ENCODE data around the gene PCDH9. TPM values are rescaled to one million over a fixed set of nuclear protein-coding genes. Genes with fewer than 3 reads are reported as not detected.

The PCDH9 gene
- total RNA-seq, 1 donor from 2014 or later, result 10.4 TPM

DNA sequence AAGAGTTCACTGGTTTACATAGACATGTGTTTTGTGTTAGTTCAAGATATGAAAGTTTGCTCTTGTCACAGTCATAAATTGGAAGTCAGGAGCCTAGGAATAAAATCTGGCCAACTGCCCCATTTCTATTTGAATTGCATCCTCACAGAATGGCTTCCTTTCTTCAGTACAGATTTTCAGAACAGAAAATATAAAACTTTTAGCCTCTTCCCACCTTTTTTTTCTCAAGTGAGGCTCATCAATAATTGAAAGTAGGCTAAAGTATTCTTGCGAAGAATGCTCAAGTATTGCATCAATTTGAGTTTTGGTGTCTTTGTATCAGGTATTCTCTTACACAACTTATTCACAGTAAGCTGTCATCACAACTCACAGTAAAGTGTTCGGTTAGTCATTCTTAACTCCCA lies 802.7 kb downstream of the PCDH9 start:
- Histone ChIP-seq H3K36me3 (ENCODE audit: insufficient read depth, low read length) (no peaks in the 10 kb centered on the region), H3K27ac (ENCODE audit: low read depth, low read length) (no peak overlapping the region), H4K20me1 (ENCODE audit: insufficient read depth, low read length) (no peaks in the 10 kb centered on the region), H3K4me3 (ENCODE audit: insufficient read depth, low read depth, low read length) (no peak overlapping the region), H3K79me2 (ENCODE audit: insufficient read depth, low read length) (no peaks in the 10 kb centered on the region), H3K4me2 (ENCODE audit: low read length) (no peak overlapping the region), H3K9ac (ENCODE audit: low read length) (no peak overlapping the region), H3K27me3 (ENCODE audit: insufficient read depth, low read length) (no peaks in the 10 kb centered on the region), H3K9me3 (ENCODE audit: insufficient read depth, low read depth, low read length) (no peaks in the 10 kb centered on the region), H3K4me1 (ENCODE audit: insufficient read depth, low read length) (no peaks in the 10 kb centered on the region), H2AFZ (ENCODE audit: low read depth, low read length) (no peak overlapping the region)
- Mint-ChIP-seq H3K4me1 (ENCODE audit: low read depth, unreplicated experiment) (no peaks in the 10 kb centered on the region), H3K27me3 (ENCODE audit: low read depth, unreplicated experiment) (no peaks in the 10 kb centered on the region), H3K36me3 (ENCODE audit: low read depth, unreplicated experiment) (no peaks in the 10 kb centered on the region), H3K27ac (ENCODE audit: unreplicated experiment) (no peak overlapping the region), H3K4me3 (ENCODE audit: unreplicated experiment) (no peak overlapping the region), H3K9me3 (ENCODE audit: unreplicated experiment) (peaks cover 4% of the 10 kb centered on the region)
- DNase-seq (ENCODE audit: low read depth) (no peak), FAIRE-seq (no peak)
- TF ChIP-seq, protein P1, sequence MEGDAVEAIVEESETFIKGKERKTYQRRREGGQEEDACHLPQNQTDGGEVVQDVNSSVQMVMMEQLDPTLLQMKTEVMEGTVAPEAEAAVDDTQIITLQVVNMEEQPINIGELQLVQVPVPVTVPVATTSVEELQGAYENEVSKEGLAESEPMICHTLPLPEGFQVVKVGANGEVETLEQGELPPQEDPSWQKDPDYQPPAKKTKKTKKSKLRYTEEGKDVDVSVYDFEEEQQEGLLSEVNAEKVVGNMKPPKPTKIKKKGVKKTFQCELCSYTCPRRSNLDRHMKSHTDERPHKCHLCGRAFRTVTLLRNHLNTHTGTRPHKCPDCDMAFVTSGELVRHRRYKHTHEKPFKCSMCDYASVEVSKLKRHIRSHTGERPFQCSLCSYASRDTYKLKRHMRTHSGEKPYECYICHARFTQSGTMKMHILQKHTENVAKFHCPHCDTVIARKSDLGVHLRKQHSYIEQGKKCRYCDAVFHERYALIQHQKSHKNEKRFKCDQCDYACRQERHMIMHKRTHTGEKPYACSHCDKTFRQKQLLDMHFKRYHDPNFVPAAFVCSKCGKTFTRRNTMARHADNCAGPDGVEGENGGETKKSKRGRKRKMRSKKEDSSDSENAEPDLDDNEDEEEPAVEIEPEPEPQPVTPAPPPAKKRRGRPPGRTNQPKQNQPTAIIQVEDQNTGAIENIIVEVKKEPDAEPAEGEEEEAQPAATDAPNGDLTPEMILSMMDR (IDR thresholded peaks at IDR 0.05; ENCODE audit: insufficient read depth, low read depth, low read length), result no peak
- TF ChIP-seq EZH2 (IDR thresholded peaks at IDR 0.05; ENCODE audit: insufficient read depth, low read length), result no peak

DNA sequence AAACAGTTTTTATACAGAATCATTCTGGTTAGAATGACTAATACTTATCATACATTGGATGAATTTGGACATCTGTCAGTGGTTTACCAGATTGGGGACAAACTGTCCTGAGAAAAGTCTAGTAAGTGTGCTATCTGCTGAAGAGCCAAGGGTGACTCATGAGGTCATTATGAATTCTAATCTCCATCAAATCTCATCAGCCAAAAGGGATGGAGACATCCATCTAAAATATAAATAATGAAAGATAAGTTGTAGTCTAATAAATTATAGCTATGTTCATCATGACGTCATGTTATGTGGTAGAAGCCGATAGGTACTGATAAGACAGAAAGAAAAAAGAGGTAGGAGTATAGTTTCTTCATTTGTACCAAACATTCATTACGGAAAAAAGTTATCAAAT lies 804.4 kb downstream of the PCDH9 start:
- no peak overlapping the region for H3K4me3 Mint-ChIP-seq (ENCODE audit: unreplicated experiment)
- Histone ChIP-seq H3K9me3 (ENCODE audit: insufficient read depth, low read depth, low read length) (no peaks in the 10 kb centered on the region), H3K27me3 (ENCODE audit: insufficient read depth, low read length) (no peaks in the 10 kb centered on the region), H3K4me3 (ENCODE audit: insufficient read depth, low read depth, low read length) (no peak overlapping the region), H3K27ac (ENCODE audit: low read depth, low read length) (no peak overlapping the region), H3K4me2 (ENCODE audit: low read length) (no peak overlapping the region), H3K36me3 (ENCODE audit: insufficient read depth, low read length) (no peaks in the 10 kb centered on the region), H4K20me1 (ENCODE audit: insufficient read depth, low read length) (no peaks in the 10 kb centered on the region), H3K9ac (ENCODE audit: low read length) (no peak overlapping the region), H3K4me1 (ENCODE audit: insufficient read depth, low read length) (no peaks in the 10 kb centered on the region), H2AFZ (ENCODE audit: low read depth, low read length) (no peak overlapping the region), H3K79me2 (ENCODE audit: insufficient read depth, low read length) (no peaks in the 10 kb centered on the region)
- peak; percentile 60 for DNase-seq (ENCODE audit: low read depth)
- H3K36me3 Mint-ChIP-seq (ENCODE audit: low read depth, unreplicated experiment), result no peaks in the 10 kb centered on the region
- H3K9me3 Mint-ChIP-seq (ENCODE audit: unreplicated experiment), result peaks cover 13% of the 10 kb centered on the region
- H3K27ac Mint-ChIP-seq (ENCODE audit: unreplicated experiment), result no peak overlapping the region
- TF ChIP-seq, protein P1 (IDR thresholded peaks at IDR 0.05; ENCODE audit: insufficient read depth, low read depth, low read length), result no peak
- H3K4me1 Mint-ChIP-seq (ENCODE audit: low read depth, unreplicated experiment), result no peaks in the 10 kb centered on the region
- H3K27me3 Mint-ChIP-seq (ENCODE audit: low read depth, unreplicated experiment), result no peaks in the 10 kb centered on the region
- FAIRE-seq, result peak; percentile 13

DNA sequence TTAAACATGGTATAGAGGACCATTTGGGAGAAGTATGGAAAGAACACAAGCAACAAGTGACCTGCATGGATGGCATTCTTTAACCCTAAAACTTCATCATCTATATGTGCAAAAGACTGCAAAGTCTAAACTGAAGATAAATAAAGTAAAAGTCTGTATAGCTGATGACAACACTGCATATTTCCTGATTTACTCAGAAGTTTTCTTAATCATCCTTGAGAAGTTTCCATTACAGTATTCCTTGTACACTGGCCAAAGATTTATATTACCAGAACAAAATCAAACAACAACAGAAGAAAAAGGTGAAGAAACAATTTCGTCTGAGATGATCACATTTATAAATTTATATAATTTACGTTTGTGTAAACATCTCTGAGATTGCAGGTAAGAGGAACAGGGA lies 805.7 kb downstream of the PCDH9 start:
- Histone ChIP-seq H2AFZ (ENCODE audit: low read depth, low read length) (no peak overlapping the region), H3K27me3 (ENCODE audit: insufficient read depth, low read length) (no peaks in the 10 kb centered on the region), H3K9me3 (ENCODE audit: insufficient read depth, low read depth, low read length) (no peaks in the 10 kb centered on the region), H3K9ac (ENCODE audit: low read length) (no peak overlapping the region), H3K36me3 (ENCODE audit: insufficient read depth, low read length) (no peaks in the 10 kb centered on the region), H3K4me3 (ENCODE audit: insufficient read depth, low read depth, low read length) (no peak overlapping the region), H3K4me1 (ENCODE audit: insufficient read depth, low read length) (no peaks in the 10 kb centered on the region), H3K27ac (ENCODE audit: low read depth, low read length) (peak overlapping the region; percentile 30), H4K20me1 (ENCODE audit: insufficient read depth, low read length) (no peaks in the 10 kb centered on the region), H3K79me2 (ENCODE audit: insufficient read depth, low read length) (no peaks in the 10 kb centered on the region), H3K4me2 (ENCODE audit: low read length) (peak overlapping the region; percentile 6)
- H3K36me3 Mint-ChIP-seq (ENCODE audit: low read depth, unreplicated experiment), result no peaks in the 10 kb centered on the region
- no peaks in the 10 kb centered on the region for H3K27me3 Mint-ChIP-seq (ENCODE audit: low read depth, unreplicated experiment)
- H3K4me1 Mint-ChIP-seq (ENCODE audit: low read depth, unreplicated experiment), result no peaks in the 10 kb centered on the region
- peaks cover 16% of the 10 kb centered on the region for H3K9me3 Mint-ChIP-seq (ENCODE audit: unreplicated experiment)
- H3K27ac Mint-ChIP-seq (ENCODE audit: unreplicated experiment), result no peak overlapping the region
- FAIRE-seq (no peak), DNase-seq (ENCODE audit: low read depth) (peak; percentile 72)
- TF ChIP-seq, protein P1 (IDR thresholded peaks at IDR 0.05; ENCODE audit: insufficient read depth, low read depth, low read length), result no peak
- no peak for TF ChIP-seq EZH2 (IDR thresholded peaks at IDR 0.05; ENCODE audit: insufficient read depth, low read length)
- H3K4me3 Mint-ChIP-seq (ENCODE audit: unreplicated experiment), result no peak overlapping the region

Measured in astrocyte (in vitro differentiated cells and primary cell).